MM.1S (cell line): ENCODE measurements around the gene ASCC3.

Experiments
- EZH2phosphoT487 ChIP-seq: fragments of 300-600 bp; sonication (generic); IDR thresholded peaks from 2 replicates; pipeline ENCODE4 v1.6.1; 2018; ENCODE audit warnings: antibody characterized with exemption, low read length
- TF ChIP-seq, protein P1 (sequence below): fragments of 300-600 bp; sonication (generic); IDR thresholded peaks from 2 replicates; pipeline ENCODE4 v1.5.1; 2016; ENCODE audit warnings: antibody characterized with exemption, low read length, mixed read lengths

DNA sequence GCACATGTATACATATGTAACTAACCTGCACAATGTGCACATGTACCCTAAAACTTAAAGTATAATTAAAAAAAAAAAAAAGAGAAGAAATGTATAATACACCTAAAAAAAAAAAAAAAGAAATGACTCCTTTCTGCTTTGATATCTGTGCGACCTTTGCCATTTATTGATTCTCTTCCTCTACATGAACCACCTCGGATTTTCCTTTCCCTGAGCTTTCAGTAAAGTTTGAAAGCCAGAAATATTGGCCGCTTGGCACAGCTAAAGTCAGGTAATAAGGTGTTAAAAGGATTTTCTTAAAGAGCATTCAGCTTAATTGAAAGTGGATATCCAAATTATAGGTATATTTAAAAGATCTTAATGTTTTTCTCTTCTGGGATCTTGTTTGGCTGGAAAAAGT, 12.6 kb upstream of the ASCC3 start:
- TF ChIP-seq EZH2phosphoT487, result no peak
- TF ChIP-seq, protein P1, sequence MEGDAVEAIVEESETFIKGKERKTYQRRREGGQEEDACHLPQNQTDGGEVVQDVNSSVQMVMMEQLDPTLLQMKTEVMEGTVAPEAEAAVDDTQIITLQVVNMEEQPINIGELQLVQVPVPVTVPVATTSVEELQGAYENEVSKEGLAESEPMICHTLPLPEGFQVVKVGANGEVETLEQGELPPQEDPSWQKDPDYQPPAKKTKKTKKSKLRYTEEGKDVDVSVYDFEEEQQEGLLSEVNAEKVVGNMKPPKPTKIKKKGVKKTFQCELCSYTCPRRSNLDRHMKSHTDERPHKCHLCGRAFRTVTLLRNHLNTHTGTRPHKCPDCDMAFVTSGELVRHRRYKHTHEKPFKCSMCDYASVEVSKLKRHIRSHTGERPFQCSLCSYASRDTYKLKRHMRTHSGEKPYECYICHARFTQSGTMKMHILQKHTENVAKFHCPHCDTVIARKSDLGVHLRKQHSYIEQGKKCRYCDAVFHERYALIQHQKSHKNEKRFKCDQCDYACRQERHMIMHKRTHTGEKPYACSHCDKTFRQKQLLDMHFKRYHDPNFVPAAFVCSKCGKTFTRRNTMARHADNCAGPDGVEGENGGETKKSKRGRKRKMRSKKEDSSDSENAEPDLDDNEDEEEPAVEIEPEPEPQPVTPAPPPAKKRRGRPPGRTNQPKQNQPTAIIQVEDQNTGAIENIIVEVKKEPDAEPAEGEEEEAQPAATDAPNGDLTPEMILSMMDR, result no peak
